Measurements from ENCODE around the gene SF3B6. TPM values are rescaled to one million over a fixed set of nuclear protein-coding genes. Genes with fewer than 3 reads are reported as not detected.
"Not testable (repeated sequence)": the region's sequence is repeated elsewhere in the genome, so short reads cannot be mapped to it uniquely, and the experiment has no call there.

SF3B6 gene, protein sequence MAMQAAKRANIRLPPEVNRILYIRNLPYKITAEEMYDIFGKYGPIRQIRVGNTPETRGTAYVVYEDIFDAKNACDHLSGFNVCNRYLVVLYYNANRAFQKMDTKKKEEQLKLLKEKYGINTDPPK
- 85.7 TPM for total RNA-seq

DNA sequence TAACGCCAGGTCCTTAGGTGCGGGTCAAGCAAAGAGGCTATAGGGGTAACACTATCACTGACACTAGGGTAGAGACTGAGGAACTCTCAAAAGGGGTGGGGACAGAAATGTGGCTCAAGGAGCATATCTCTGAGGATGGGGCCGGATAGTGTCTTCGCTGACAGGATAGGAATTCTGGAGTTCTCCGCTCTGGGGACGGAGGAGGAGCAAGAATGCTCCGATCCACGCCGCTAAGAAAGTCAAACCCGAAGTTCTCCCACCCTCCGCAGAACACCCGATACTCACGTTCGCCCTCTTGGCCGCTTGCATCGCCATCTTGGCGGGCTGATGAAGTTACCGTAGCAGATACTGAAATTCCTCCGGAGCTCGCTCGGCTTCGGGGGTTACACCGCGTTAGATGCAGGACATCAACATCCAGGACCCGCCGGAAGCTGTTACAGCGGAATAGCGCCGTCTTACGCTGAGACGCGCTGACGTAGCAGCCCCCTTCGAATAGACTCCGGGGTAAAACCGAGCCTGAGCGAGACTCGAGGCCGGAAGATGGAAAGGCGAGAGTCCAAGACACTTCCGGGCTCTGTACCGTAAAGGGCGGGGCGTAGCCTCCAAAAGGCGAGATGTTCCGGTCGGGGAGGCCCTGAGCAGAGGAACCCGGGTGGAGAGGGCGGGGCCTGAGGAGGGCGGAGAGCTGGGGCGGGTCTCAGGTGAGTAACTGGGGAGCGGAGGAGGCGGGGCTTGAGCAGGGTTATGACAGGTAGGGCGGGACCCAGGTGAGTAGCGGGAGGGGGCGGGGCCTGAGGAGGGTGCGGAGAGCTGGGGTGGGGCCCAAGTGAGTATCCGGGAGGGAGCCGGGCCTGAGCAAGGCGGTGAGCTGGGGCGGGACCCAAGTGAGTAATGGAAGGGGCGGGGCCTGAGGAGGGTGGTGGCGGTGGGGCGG, at the start of gene SF3B6:
Gene SF3B6, minus strand, starts transcription at position 412 of the 934 bp plus-strand sequence. Its CDS starts 97 bp downstream, at position 315.
- ATAC-seq: peak; percentile 94

DNA sequence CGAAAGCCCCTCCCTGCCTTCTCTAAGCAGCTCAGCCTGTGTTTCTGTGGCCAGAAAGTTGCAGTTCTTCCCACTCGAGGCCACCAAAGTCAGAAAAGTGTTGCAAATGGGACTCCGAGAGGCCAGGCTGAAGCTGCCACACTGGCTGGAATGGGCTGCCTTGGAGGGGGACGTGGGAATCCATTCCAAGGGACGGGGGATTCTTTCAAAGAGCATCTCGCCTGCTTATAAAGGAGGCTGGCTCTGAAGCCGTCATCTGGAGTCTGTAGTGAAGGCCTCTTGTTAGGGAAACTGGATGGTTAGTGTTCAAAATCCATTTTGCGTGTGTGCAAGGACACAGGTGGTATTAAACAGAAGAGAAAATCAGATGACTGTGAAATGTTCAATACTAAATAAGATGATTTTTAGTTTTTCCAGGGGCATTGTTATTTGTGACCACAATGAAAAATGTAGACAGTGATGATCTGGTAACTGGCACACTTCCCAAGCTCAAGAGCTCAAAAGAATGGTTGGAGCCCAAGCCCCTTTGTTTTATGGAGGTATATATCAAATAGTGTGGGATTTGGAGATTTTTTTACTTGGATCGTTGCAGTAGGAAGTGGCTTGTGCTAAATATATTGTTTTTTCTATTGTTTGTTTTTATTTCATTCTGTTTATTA, 47.9 kb upstream of the SF3B6 start:
- no peak for ATAC-seq

DNA sequence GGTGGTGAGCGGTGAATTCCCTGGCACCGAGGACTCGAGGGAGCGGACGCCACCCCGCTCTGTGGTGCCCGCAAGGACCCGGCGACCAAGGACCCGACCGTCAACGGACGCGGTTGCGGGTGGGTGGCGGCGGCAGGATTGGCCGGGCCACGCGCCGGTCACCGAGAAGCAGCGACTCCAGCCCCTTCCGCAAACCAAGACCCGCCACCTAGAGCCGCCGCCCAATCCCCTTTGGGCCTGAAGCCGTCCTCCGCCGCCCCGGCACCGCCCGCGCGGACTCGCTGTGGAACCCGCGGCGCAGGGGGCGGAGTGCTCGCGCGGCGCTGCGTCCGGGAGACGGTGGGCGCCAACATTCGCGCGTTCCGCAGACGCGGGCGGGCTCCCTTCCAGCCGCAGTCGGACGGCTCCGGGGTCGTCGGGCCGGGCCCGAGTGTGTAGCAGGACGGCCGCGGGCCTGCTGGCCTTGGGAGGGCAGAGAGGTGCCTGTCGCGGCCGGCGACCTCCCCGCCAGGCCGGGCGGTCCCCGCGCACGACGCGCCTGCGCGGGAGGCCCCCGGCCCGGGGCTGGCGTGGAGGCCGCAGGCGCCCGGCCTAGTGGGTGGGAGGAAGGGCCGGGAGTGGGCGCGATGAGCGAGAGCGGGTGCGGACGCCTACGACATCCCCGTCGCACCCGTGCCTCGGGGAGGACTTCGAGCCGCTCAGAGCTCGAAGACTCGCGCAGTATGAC, 47.2 kb upstream of the SF3B6 start, which contains the start of the genes FAM228B and PFN4:
Gene FAM228B, plus strand, starts transcription at position 275 of the 727 bp plus-strand sequence. CDS start 893 bp downstream, outside the sequence.
Gene PFN4, minus strand, starts transcription at position 140 of the 727 bp plus-strand sequence. CDS start 799 bp downstream, outside the sequence.
- ATAC-seq: peak; percentile 93

DNA sequence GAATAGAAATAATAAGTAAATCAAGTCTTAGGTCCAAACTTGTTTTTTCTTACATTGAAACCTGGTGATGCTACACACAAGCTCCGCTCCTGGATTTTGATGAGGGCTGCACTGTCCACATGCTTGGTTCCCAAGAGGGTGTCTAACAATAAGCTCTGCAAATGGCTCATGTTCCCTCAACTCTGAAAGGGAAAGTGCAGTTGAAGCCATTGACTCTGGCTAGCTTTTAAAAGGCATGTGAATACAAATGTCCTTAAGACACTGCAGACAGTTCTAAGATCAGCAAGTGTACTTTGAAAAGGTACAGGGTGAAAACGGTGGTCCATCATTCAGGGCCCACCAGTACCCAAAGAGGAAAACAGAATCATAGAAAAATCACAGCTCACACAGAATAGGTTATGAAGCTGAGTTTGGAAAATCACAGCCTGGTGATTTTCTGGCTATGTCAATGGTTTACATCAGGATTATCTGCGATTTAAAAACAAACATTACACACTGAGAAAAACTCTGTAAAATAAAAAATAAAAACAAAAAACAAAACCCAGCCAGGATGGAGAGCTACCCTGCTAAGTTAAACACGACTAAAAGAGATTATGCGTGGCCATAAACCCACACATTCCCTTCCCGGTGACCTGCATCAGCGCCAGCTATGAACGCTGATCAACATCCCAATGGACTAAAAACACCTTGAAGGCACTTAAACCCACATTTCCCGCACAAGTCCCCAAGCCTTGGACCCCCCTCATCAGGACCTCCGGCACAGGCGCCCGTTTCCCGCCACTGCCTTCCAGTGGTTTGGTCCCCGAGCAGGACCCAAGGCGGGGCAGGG, 46.5 kb upstream of the SF3B6 start:
- no peak for ATAC-seq

DNA sequence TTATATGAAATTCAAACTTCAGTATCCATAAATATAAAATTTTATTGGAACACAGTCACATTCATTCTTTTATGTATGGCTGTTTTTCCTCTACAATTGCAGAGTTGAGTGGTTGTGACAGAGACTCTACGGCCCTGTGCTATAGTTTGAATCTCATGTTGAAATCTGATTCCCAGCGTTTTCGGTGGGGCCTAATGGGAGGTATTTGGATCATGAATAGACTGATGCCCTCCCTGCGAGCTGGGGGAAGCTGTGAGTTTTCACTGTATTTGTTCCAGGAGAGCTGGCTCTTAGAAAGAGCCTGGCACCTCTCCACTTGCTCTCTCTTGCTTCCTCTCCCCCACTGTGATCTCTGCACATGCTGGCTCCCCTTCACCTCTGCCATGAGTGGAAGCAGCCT, 45.3 kb upstream of the SF3B6 start:
- ATAC-seq: no peak

DNA sequence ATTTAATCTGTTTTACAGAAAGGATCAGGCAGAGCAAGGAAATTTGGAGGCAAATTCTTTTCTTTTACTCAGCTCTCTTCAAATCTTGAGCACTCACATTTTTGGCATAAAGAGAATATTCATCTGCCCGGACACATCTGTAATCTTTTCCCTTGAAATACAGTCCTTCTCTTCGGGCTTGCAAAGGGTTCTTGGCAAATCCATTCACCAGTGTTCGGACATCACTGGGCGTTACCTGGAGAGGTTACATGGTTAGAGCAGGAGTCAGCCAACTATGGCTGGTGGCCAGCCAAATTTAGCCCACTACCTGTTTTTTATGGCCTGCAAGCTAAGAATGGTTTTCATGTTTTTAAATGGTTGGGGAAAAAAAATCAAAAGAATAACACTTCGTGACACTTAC, 44.9 kb upstream of the SF3B6 start:
- no peak for ATAC-seq

DNA sequence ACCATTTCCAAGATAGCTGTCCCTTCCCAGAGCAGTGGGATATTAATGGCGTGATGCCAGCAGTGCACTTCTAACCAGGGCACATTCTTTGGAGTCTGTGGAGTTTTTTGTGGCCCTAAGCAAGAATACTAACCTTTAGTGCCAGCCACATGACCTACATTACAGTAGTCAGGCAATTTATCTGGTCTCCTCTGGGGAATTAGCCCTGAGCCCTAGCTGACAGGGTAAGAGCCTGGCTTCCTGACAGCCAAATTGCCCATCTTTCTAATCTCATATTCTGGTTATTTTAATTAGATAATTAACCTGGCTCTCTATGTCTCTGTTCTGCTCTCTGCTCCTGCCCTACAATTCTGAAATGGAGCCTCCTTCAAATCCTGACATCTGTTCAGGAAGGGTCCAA, 41.8 kb upstream of the SF3B6 start:
- ATAC-seq: no peak

DNA sequence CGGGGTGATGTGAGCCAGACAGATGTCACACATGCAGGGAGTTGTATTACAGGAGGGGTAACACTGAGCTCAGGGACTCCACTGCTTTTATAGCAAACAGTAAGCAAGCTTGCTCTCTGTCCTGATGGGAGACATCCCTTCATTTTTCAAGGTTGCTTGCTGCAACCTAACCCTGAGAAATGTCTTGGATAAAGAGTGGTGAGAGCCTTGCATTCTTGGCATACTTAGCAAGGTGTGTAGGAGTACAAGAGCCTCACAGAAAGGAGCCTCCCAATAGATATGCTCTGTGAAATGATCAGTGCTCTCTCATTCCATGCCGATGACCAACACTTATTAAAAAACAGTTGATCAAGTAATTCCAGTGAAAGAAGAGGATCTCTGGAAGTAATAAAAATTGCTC, 38.9 kb upstream of the SF3B6 start:
- no peak for ATAC-seq

DNA sequence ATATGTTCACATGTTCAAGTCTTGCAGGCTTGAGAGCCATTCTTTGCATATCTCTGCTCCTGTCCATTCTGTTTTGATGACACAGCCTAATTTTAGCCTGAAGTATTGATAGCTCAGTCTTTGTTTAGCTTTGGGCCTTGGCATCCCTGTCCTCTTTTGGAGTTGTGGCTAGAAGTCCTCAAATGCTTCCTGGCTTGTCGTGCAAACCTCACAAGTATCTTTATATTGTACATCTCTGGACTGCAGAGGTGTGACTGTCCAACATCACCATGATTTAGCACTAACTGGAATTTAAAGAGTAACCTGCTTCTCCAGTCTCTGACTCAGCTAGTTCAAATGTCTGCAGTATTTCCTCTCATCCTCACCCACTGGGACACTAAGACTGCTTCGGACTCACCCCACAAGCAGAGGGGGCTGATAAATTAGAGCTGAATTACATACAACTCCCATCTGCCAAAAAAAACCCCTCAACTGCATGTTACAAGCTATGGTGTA, 35.3 kb upstream of the SF3B6 start:
- ATAC-seq: peak; percentile 89

DNA sequence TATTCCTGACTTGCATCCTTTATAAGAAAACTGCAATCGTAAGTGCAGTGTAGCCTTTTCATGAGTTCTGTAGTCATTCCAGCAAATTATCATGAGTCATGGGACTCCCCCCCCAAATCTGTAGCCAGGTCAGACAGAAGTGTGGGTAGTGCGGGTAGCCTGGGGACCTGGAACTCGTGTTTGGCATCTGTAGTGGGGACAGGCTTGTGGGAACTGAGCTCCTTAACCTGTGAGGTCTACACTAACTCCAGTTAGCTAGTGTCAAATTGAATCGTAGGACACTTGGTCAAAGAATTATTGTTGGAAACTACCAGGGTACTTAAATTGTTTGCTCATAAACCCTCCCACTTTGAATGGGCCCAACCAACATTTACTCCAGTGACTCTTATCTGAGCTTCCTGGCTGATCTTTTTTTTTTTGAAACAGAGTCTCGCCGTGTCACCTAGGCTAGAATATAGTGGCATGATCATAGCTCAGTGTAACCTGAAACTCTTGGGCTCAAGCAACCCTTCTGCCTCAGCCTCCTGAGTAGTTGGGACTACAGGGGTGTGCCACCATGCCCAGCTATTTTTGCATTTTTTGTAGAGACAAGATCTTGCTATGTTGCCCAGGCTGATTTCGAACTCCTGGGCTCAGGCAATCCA, 34.7 kb upstream of the SF3B6 start:
- ATAC-seq: peak; percentile 44

DNA sequence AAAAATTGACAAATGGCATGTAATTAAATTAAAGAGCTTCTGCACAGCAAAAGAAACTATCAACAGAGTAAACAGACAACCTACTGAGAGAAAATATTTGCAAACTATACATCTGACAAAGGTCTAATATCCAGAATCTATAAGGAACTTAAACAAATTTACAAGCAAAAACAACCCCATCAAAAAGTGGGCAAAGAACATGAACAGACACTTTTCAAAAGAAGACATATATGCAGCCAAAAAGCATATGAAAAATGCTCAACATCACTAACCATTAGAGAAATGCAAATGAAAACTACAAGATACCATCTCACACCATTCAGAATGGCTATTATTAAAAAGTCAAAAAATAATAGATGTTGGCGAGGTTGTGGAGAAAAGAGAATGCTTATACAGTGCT, 33.3 kb upstream of the SF3B6 start:
- ATAC-seq: not testable (repeated sequence)

DNA sequence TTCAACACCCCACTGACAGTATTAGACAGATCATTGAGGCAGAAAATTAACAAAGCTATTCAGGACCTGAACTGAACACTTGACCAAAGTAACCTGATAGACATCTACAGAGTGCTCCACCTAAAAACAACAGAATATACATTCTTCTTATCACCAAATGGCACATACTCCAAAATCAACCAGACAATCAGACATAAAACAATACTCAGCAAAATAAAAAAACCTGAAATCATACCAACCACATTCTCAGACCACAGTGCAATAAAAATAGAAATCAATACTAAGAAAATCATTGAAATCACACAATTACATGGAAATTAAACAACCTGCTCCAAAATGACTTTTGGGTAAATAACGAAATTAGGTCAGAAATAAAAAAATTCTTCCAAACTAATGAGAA, 31.2 kb upstream of the SF3B6 start:
- ATAC-seq: no peak

DNA sequence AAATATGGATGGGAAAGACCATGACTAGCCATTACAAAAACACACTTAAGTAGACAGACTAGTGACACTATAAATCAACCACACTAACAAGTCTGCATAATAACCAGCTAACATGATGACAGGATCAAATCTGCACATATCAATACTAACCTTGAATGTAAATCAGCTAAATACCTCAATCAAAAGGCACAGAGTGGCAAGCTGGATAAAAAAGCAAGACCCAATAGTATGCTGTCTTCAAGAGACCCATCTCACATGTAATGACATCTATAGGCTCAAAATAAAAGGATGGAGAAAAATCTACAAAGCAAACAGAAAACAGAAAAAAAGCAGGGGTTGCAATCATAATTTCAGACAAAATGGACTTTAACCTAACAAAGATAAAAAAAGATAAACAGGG, 30.7 kb upstream of the SF3B6 start:
- ATAC-seq: no peak

DNA sequence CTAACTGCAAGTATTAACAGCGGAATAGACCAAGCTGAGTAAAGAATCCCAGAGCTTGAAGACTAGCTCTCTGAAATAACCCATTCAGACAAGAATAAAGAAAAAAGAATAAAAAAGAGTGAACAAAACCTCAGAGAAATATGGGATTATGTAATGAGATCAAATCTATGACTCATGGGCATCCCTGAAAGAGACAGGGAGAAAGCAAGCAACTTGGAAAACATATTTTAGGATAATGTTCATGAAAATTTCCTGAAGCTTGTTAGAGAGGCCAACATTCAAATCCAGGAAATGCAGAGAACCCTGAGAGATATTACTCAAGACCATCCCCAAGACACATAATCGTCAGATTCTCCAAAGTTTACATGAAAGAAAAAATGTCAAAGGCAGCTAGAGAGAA, 29.7 kb upstream of the SF3B6 start:
- ATAC-seq: no peak

DNA sequence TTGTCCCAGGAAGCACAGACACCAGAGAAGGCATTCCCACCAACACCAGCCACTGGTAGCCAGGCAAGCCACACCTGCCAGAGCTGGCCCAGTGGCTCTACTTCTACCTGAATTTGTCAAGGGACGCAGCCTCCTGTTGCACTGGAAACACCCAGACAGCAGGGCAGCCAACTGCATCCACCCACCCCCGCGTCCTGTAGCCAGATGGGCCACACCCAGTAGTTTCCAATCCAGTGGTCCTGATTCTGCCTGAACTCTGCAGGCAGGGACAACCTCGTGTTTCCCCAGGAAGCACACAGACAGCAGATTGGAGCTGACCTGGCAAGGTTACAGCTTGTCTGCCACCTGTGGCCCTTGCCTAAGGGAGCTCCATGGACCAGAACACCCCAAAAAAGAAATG, 28.8 kb upstream of the SF3B6 start:
- ATAC-seq: peak; percentile 43

DNA sequence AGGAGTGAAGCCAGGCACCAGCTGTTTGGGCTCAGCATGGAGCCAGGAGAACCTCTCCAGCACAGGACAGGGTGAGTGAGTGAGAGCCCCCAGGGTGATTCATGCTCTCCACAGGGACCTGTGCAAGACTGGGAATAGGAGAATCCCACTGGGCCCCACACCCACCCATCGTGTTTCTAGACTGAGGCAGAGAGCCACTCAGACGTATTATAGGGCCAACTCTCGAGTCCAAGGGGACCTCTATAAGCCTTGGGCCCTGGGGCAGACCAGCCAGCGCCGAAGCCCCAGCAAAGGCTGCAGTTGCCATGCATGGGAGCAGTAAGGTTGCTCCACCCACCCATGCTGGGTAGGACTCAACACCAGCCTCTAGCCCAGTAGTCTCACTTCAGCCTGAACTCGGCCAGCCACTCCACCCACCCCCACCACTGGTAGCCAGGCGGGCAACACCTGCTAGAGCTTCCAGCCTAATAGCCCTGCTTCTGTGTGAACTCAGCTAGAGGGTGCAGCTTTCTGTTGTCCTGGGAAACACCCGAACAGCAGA, 28.1 kb upstream of the SF3B6 start:
- ATAC-seq: no peak

DNA sequence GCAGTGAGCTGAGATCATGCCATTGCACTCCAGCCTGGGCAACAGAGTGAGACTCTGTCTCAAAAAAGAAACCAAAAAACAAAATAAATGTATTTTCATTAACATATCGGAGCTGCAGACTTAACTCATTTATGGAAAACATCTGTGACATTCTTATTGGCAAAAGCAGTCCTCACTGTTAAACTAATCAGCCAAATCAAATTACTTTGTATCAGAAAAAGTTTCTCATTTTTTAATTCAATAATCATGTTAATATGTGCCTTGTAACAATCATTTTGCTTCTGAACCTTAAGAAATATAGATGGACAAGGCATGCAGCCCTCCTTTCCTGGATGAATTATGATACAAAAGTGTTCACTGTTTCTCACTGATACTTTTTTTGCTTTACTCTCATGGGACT, 26.6 kb upstream of the SF3B6 start:
- no peak for ATAC-seq

DNA sequence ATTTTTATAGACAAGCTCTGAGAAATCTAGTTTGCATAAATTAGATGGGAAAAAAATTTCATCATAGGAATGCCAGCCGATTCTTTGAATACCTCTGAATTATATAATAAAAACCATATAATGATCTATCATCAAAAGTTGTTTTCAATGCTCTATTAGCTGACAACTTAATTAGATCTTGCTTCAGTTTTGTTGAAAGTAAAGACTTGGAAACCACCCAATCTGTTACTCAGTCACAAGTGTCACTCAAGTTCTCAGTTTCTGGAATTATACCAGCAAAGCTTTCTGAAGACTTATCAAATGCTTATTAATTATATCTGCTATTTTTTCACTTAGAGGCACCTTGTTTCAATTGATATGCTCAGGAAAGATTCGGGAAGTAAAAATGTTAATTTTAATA, 25.9 kb upstream of the SF3B6 start:
- no peak for ATAC-seq

DNA sequence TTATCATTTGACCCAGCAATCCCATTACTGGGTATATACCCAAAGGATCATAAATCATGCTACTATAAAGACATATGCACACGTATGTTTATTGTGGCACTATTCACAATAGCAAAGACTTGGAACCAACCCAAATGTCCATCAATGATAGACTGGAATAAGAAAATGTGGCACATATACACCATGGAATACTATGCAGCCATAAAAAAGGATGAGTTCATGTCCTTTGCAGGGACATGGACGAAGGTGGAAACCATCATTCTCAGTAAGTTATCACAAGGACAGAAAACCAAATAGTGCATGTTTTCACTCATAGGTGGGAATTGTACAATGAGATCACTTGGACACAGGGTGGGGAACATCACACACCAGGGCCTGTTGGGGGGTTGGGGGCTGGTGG, 24.6 kb upstream of the SF3B6 start:
- ATAC-seq: not testable (repeated sequence)

DNA sequence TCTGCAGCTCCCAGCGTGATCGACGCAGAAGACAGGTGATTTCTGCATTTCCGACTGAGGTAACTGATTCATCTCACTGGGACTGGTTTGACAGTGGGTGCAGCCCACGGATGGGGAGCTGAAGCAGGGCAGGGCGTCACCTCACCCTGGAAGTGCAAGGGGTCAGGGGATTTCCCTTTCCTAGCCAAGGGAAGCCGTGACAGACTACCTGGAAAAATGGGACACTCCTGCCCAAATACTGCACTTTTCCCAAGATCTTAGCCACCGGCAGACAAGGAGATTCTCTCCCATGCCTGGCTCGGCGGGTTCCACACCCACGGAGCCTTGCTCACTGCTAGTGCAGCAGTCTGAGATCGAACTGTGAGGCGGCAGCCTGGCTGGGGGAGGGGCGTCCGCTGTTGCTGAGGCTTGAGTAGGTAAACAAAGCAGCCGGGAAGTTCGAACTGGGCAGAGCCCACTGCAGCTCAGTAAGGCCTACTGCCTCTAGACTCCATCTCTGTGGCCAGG, 19.1 kb upstream of the SF3B6 start:
- ATAC-seq: not testable (repeated sequence)

Measured in esophagus mucosa (tissue), 1 donor.